HCT116 (cell line): ENCODE measurements around the gene THBD.

Experiments used
- CEBPB ChIP-seq: IDR thresholded peaks from 2 replicates; pipeline ENCODE4 v1.6.1; 2012; ENCODE audit warnings: low read depth
- POLR2A ChIP-seq: IDR thresholded peaks from 2 replicates; pipeline ENCODE4 v1.7.0; 2011; ENCODE audit warnings: borderline replicate concordance; ENCODE audit not compliant: insufficient read depth, insufficient read length; ENCODE audit errors: extremely low read depth

DNA sequence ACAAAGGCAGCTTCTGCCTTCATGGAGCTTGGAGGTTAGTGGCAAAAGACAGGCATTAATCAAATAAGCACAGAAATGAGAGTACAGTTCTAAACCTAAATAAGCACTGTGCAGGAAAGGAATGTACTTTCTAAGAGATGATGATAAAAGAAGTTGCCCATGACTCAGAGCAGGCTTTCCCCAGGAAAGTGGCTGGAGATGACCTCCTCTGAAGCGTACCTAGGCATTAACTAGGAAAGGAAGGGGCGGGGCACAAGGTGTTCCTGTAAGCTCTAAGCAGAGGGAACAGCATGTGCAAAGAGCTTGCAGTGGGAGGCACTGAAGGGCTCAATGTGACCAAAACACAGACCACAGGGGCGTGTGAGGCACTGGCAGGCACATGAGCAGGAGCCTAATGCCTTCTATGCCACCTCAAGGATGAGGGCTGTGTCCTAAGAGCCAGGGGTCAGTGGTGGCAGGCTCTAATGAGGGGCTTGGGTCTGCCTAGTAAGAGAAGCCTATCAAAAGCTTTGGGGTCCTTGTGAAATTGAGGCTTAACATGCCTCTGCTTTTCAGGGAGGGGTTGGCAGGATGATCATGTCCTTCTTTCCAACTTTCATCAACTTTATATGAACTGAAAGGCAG lies 9.5 kb downstream of the THBD start:
- TF ChIP-seq POLR2A (no peak), CEBPB (no peak)
